Nephron progenitor cell (in vitro differentiated cells): ENCODE measurements around the gene HOXA2.

Source experiments
- DNase-seq: peaks from one replicate; pipeline ENCODE4 v3.0.0; 2021
- H3K27ac Mint-ChIP-seq: 2 replicates; pipeline ENCODE4 v1.8.0; 2021; ENCODE audit warnings: mild to moderate bottlenecking, moderate library complexity, mixed read lengths
- H3K27me3 Mint-ChIP-seq: 2 replicates; pipeline ENCODE4 v1.8.0; 2021; ENCODE audit warnings: mild to moderate bottlenecking, low read depth, mixed read lengths; ENCODE audit not compliant: poor library complexity
- H3K36me3 Mint-ChIP-seq: 2 replicates; pipeline ENCODE4 v1.8.0; 2021; ENCODE audit warnings: low read depth, mixed read lengths
- H3K4me1 Mint-ChIP-seq: 2 replicates; pipeline ENCODE4 v1.8.0; 2021; ENCODE audit warnings: mixed read lengths
- H3K4me3 Mint-ChIP-seq: 2 replicates; pipeline ENCODE4 v1.8.0; 2021; ENCODE audit warnings: mild to moderate bottlenecking, moderate library complexity, mixed read lengths
- H3K9me3 Mint-ChIP-seq: 2 replicates; pipeline ENCODE4 v1.8.0; 2021; ENCODE audit warnings: mild to moderate bottlenecking, moderate library complexity, mixed read lengths
- CTCF ChIP-seq: fragments of 200-600 bp; sonication (generic); IDR thresholded peaks from 2 replicates; pipeline ENCODE4 v1.5.0; 2021; ENCODE audit warnings: antibody characterized with exemption

HOXA2 gene

GRCh38 chr7:27096768-27097514, 5.5 kb downstream of the HOXA2 start:
- H3K9me3 Mint-ChIP-seq: no peaks in the 10 kb centered on the region
- H3K36me3 Mint-ChIP-seq: peaks cover 65% of the 10 kb centered on the region
- H3K4me3 Mint-ChIP-seq: peak overlapping the region; percentile 99
- TF ChIP-seq CTCF: no peak
- peak; percentile 48 for DNase-seq
- peaks cover 53% of the 10 kb centered on the region for H3K4me1 Mint-ChIP-seq
- H3K27ac Mint-ChIP-seq: peak overlapping the region; percentile 100
- H3K27me3 Mint-ChIP-seq: peaks cover 3% of the 10 kb centered on the region

GRCh38 chr7:27095897-27096767, 6.4 kb downstream of the HOXA2 start, which contains the start of gene HOXA1:
TSS of gene HOXA1 (minus strand) at chr7:27096000. CDS start at chr7:27095912, 88 bp downstream.
- Mint-ChIP-seq H3K4me3 (peak within 1 kb of the TSS; percentile 99), H3K27me3 (peaks cover 3% of the 10 kb centered on the region), H3K27ac (peak within 1 kb of the TSS; percentile 100), H3K36me3 (peaks cover 59% of the 10 kb centered on the region), H3K9me3 (no peaks in the 10 kb centered on the region), H3K4me1 (peaks cover 53% of the 10 kb centered on the region)
- no peak for TF ChIP-seq CTCF
- peak; percentile 91 for DNase-seq

- Mint-ChIP-seq H3K36me3 (peaks cover 50% of the 10 kb centered on the region), H3K4me1 (peaks cover 53% of the 10 kb centered on the region), H3K4me3 (peak overlapping the region; percentile 99), H3K27ac (peak overlapping the region; percentile 97), H3K9me3 (no peaks in the 10 kb centered on the region), H3K27me3 (peaks cover 3% of the 10 kb centered on the region)
- TF ChIP-seq CTCF: no peak
- DNase-seq: peak; percentile 46
Observed at GRCh38 chr7:27095050-27095896, 7.2 kb downstream of the HOXA2 start.

GRCh38 chr7:27094304-27095049, 8.0 kb downstream of the HOXA2 start:
- peaks cover 42% of the 10 kb centered on the region for H3K36me3 Mint-ChIP-seq
- DNase-seq: peak; percentile 41
- peaks cover 53% of the 10 kb centered on the region for H3K4me1 Mint-ChIP-seq
- H3K27me3 Mint-ChIP-seq: peaks cover 3% of the 10 kb centered on the region
- peak overlapping the region; percentile 97 for H3K27ac Mint-ChIP-seq
- no peaks in the 10 kb centered on the region for H3K9me3 Mint-ChIP-seq
- H3K4me3 Mint-ChIP-seq: peak overlapping the region; percentile 99
- TF ChIP-seq CTCF: no peak
